Urinary bladder (tissue), 4 donors: ENCODE results near the gene PDCD1. TPM values are rescaled to one million over a fixed set of nuclear protein-coding genes. Genes with fewer than 3 reads are reported as not detected.

Experiments used
- DNase-seq: peaks from one replicate; pipeline ENCODE4 v3.0.0-alpha.2; 2015; ENCODE audit errors: extremely low spot score
- H3K27ac ChIP-seq: one replicate; pipeline ENCODE4 v1.5.1; 2013; ENCODE audit warnings: low read depth, mild to moderate bottlenecking, moderate library complexity
- H3K36me3 ChIP-seq: one replicate; pipeline ENCODE4 v1.6.1; 2013; ENCODE audit warnings: mild to moderate bottlenecking, moderate library complexity; ENCODE audit not compliant: insufficient read depth
- H3K4me1 ChIP-seq: one replicate; pipeline ENCODE4 v1.6.1; 2013; ENCODE audit warnings: mild to moderate bottlenecking, moderate library complexity; ENCODE audit not compliant: insufficient read depth
- H3K4me3 ChIP-seq: one replicate; pipeline ENCODE4 v1.5.1; 2013; ENCODE audit warnings: low read depth, low read length
- WGBS: extraction: QIAGEN DNeasy Blood & Tissue Kit; methylation state at CpG from one replicate; pipeline ENCODE4 v1.1.7; 2013; 5-methylcytosine and 5-hydroxymethylcytosine counted together
- polyA plus RNA-seq: library from polyadenylated mRNA; stranded (reverse); fragments of 200-250 nt; gene quantifications from one replicate; pipeline ENCODE4 v1.2.3, GENCODE V29; 2013
- total RNA-seq: library from RNA; depleted of rRNA; stranded (reverse); fragments of >200 nt; gene quantifications from one replicate; pipeline ENCODE4 v1.2.3, GENCODE V29; 2014
- donor health status: healthy with polysubstance abuse.
- donor health status: healthy.

The PDCD1 gene
- total and polyA plus RNA-seq, 2 donors, result 0.29 TPM; not detected in 1

- H3K27ac ChIP-seq, result peak overlapping the region; percentile 24
- 84% methylated on average over 10 of the region's 10 CpGs for WGBS
- DNase-seq, result no peak
Measured at GRCh38 chr2:241860184-241861078, 1.7 kb upstream of the PDCD1 start.

GRCh38 chr2:241859436-241860183, 916 bp upstream of the PDCD1 start:
- WGBS, result 17% methylated on average over 30 of the region's 30 CpGs
- H3K36me3 ChIP-seq, result no peaks in the 10 kb centered on the region
- H3K4me3 ChIP-seq, result peak overlapping the region; percentile 7
- no peak for DNase-seq
- no peaks in the 10 kb centered on the region for H3K4me1 ChIP-seq
- peak overlapping the region; percentile 24 for H3K27ac ChIP-seq

More at GRCh38 chr2:241860184-241861078, 1.7 kb upstream of the PDCD1 start:
- Histone ChIP-seq H3K4me3 (peak overlapping the region; percentile 7), H3K36me3 (no peaks in the 10 kb centered on the region), H3K4me1 (no peaks in the 10 kb centered on the region)

GRCh38 chr2:241859017-241859435, 332 bp upstream of the PDCD1 start:
- no peak overlapping the region for H3K4me3 ChIP-seq
- no peak for DNase-seq

GRCh38 chr2:241857572-241858121, 1.0 kb downstream of the PDCD1 start:
- Histone ChIP-seq H3K4me1 (no peaks in the 10 kb centered on the region), H3K4me3 (no peak overlapping the region), H3K27ac (no peak overlapping the region), H3K36me3 (no peaks in the 10 kb centered on the region)
- 92% methylated on average over 18 of the region's 18 CpGs for WGBS
- no peak for DNase-seq

More at GRCh38 chr2:241859017-241859435, 332 bp upstream of the PDCD1 start:
- Histone ChIP-seq H3K4me1 (no peaks in the 10 kb centered on the region), H3K36me3 (no peaks in the 10 kb centered on the region), H3K27ac (no peak overlapping the region)
- WGBS, result 31% methylated on average over 9 of the region's 9 CpGs

DNA sequence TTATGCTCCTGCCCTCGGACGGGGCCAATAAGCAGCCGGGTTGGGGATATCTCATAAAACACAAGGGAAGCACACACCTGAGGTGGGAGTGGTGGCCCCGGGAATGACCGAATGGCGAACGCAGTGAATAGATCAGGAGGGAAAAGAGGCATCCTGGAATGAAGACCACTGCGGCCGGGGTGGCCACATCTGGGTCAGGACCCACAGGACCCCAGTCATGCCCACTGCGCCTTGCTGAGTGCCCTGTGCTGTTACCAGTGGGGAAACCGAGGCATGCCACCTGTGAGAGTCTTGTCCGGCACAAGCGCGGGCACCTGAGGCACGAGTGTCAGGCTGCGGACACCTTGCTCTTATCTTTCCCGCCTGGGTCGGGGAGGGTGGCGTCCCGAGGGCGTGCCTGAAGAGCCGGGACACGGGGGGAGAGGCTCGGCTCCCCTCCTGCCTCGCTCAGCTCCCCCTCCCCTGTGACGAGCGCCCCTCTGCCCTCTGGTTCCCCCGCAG, 1.6 kb downstream of the PDCD1 start:
- Histone ChIP-seq H3K36me3 (no peaks in the 10 kb centered on the region), H3K27ac (no peak overlapping the region), H3K4me1 (no peaks in the 10 kb centered on the region), H3K4me3 (no peak overlapping the region)
- 90% methylated on average over 28 of the region's 28 CpGs for WGBS
- DNase-seq, result no peak

GRCh38 chr2:241855888-241856422, 2.7 kb downstream of the PDCD1 start:
- Histone ChIP-seq H3K4me3 (no peak overlapping the region), H3K27ac (no peak overlapping the region), H3K4me1 (no peaks in the 10 kb centered on the region), H3K36me3 (no peaks in the 10 kb centered on the region)
- DNase-seq, result no peak
- 81% methylated on average over 20 of the region's 20 CpGs for WGBS

GRCh38 chr2:241855245-241855887, 3.3 kb downstream of the PDCD1 start:
- no peak for DNase-seq
- WGBS, result 86% methylated on average over 18 of the region's 18 CpGs

DNA sequence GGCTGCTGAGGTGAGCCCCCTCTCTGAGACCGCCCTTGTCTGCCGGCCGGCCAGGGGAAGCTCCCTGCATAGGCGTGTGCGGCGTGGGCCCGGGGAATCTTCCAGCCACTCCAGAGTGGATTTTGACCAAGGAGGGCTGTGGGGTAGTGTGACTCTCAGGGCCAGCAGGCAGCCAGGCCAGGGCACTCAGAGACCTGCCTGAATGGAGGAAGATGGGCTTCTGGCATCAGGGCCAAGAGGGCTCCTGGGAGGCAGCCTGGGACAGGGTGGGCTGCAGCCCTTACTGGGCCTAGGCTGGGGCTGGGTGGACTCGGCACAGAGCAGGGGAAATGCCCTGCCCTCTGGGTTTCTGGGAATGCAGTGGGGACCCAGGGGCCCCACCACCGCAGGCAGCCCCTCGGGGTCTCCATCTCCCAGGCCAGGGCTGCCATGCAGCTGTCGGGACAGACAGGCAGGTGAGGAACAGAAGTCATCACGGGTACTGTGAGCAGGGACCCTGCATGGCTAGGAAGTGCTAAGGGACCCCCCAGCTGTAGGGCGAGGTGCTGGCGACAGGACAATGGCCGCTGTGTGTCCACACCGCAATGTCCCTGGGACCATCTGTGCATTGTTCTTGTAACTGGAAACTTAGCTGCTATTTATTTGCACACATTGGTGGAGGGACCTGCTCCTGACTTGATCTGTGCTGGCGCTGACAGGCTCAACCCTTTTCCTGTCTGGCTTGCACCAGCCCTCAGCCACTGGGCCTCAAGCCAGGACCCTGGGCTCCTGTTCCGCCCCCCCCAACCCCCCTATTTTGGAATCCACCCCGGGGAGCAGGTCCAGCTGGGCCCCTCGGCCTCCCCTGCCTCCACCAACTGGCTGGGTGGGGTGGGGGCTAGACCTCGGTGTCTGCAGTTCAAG, 4.1 kb downstream of the PDCD1 start:
- H3K36me3 ChIP-seq, result no peaks in the 10 kb centered on the region

More at GRCh38 chr2:241855245-241855887, 3.3 kb downstream of the PDCD1 start:
- no peaks in the 10 kb centered on the region for H3K36me3 ChIP-seq
- no peak overlapping the region for H3K4me3 ChIP-seq
- H3K4me1 ChIP-seq, result no peaks in the 10 kb centered on the region
- no peak overlapping the region for H3K27ac ChIP-seq

GRCh38 chr2:241853651-241854341, 4.9 kb downstream of the PDCD1 start:
- no peak for DNase-seq
- H3K36me3 ChIP-seq, result no peaks in the 10 kb centered on the region
- WGBS, result 85% methylated on average over 27 of the region's 27 CpGs
- H3K4me1 ChIP-seq, result no peaks in the 10 kb centered on the region
- H3K4me3 ChIP-seq, result no peak overlapping the region
- H3K27ac ChIP-seq, result no peak overlapping the region

More for the DNA sequence above, 4.1 kb downstream of the PDCD1 start:
- Histone ChIP-seq H3K27ac (no peak overlapping the region), H3K4me1 (no peaks in the 10 kb centered on the region), H3K4me3 (no peak overlapping the region)
- DNase-seq, result no peak
- 65% methylated on average over 21 of the region's 21 CpGs for WGBS

DNA sequence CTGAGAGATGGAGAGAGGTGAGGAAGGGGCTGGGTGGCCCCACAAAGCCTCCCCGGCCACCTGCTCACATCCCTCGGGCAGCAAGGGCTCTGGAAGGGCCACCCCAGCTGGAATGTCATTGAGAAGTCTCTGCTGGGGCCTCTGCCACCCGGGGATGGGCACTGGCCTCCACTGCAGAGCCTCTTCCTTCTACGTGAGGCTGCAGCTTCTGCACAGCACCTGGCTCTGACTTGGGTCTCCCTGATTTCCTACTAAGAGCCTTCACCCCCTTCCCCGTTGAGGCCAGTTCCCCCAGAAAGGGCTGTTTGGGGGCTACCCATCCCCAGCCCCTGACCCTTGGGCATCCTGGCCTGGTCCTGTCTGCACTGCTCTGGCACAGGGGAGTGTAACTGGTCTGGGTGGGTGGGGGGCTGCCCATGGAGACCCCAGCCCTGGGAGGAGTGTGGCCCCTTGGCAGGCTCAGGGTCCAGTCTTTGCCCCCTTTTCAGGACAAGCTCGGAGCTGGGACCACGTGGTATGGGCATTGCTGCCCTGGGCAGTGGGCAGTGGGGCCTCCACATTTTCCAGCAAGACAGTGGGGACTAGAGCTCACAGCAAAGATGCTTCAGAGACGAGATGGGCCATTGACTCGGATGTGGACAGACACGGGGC, 5.6 kb downstream of the PDCD1 start:
- Histone ChIP-seq H3K4me3 (no peak overlapping the region), H3K36me3 (no peaks in the 10 kb centered on the region), H3K27ac (no peak overlapping the region), H3K4me1 (no peaks in the 10 kb centered on the region)
- 92% methylated on average over 10 of the region's 10 CpGs for WGBS
- DNase-seq, result no peak

DNA sequence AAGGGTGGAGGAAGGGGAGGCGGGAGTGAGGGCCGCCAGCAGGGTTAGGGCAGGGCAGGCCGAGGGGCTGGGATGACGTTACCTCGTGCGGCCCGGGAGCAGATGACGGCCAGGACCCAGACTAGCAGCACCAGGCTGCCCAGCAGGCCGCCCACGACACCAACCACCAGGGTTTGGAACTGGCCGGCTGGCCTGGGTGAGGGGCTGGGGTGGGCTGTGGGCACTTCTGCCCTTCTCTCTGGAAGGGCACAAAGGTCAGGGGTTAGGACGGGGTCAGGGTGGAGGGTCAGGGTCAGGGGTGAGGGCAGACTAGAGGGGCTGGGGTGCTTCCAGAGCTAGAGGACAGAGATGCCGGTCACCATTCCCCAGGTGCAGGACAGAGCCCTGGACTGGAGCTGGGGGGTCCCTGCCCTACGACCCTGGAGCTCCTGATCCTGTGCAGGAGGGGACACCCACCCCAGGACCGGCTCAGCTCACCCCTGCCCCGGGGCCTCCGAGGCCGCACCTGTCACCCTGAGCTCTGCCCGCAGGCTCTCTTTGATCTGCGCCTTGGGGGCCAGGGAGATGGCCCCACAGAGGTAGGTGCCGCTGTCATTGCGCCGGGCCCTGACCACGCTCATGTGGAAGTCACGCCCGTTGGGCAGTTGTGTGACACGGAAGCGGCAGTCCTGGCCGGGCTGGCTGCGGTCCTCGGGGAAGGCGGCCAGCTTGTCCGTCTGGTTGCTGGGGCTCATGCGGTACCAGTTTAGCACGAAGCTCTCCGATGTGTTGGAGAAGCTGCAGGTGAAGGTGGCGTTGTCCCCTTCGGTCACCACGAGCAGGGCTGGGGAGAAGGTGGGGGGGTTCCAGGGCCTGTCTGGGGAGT, 6.3 kb downstream of the PDCD1 start:
- WGBS, result 96% methylated on average over 39 of the region's 39 CpGs
- Histone ChIP-seq H3K27ac (no peak overlapping the region), H3K4me3 (no peak overlapping the region), H3K36me3 (no peaks in the 10 kb centered on the region), H3K4me1 (no peaks in the 10 kb centered on the region)
- DNase-seq, result no peak
